ENCODE data around the gene SPATA1. TPM values are rescaled to one million over a fixed set of nuclear protein-coding genes. Genes with fewer than 3 reads are reported as not detected.

Gene SPATA1
- total RNA-seq, 1 experiment from 2014 or later = 0.63 TPM

DNA sequence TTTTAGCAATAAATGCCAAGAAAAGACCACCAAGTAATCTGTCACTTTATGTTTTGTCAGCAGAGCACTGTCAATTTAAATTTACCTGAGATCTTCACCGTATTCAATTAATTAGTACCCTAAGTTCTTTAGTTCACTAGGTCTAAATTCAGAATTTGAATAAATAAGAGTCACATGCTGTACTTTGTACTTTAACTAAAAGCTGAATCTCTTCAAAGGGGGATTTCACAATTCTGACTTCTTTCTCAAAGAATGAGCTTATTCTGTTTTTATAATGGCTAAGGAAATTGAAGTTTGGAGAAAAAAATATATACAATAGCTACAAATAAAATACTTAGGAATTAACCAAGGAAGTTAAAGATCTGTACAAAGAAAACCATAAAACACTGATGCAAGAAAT is 2.3 kb downstream of the SPATA1 start:
- no peak for DNase-seq (ENCODE audit: low read depth)

DNA sequence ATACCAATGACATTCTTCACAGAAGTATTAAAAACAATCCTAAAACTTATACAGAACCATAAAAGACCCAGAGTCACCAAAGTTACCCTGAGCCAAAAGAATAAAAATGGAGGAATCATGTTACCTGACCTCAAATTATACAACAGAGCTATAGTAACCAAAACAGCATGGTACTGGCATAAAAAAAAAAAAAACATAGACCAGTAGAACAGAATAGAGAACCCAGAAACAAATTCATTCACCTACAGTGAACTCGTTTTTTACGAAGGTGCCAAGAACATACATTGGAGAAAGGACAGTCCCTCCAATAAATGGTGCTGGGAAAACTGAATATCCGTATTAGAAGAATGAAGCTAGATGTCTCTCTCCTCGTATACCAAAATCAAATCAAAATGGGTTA is 2.8 kb downstream of the SPATA1 start:
- DNase-seq (ENCODE audit: low read depth) = no peak

DNA sequence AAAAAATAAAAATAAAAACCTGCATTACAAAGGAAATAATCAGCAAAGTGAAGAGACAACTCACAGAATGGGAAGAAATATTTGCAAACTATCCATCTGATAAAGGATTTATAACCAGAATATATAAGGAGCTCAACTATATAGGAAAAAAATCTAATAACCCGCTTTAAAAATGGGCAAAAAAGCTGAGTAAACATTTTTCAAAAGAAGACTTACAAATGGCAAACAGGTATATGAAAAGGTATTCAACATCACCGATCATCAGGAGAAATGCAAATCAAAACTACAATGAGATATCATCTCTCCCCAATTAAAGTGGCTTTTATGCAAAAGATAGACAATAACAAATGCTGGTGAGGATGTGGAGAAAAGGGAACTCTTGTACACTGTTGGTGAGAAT is 4.0 kb downstream of the SPATA1 start:
- no peak for DNase-seq (ENCODE audit: low read depth)

DNA sequence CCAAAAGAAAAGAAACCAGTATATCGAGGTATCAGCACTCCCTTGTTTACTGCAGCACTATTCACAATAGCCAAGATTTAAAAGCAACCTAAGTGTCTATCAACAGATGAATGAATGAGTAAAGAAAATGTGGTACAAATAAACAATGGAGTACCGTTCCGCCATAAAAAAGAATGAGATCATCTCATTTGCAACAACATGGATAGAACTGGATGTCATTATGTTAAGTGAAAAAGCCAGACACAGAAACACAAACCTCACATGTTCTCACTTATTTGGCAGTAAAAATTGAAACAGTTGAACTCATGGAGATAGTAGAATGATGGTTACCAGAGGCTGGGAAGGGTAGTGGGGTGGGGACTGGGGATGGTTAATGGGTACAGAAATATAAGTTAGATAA is 4.5 kb downstream of the SPATA1 start:
- DNase-seq (ENCODE audit: low read depth) = no peak

DNA sequence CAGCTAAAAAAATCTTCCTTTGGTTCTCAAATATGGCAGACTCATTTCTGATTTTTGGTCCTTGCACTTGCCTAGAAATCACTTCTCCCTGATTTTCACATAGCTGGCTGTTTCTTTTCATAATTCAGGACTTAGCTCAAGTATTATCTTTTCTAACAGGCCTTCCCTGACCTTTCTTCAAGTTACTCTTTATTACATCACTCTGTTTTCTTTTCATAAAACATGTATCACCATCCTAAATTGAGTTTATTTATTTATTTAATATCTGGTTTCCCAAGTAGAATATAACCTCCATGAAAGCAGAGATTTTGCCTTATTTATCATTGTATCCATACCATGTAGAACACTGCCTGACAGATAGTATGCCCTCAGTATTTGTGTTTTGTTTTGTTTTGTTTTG is 18.4 kb downstream of the SPATA1 start:
- no peak for DNase-seq (ENCODE audit: low read depth)

DNA sequence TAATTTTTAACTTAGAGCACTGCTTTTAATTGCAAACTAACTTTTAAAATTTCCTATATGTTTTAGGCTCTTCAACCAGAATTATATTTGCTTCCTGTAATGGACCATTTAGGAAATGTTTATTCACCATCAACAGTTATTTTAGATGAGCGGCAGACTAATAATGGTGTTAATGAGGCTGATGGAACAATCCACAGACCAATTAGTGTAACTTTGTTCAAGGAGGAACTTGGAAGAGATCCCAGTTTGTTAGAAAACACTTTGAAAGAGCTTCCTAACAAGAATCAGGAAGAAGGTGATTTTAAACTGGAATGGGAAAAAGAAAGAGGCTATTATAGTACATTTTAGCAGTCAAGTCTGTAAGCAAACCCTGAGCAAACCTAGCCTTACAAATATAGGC is 19.6 kb downstream of the SPATA1 start:
- DNase-seq (ENCODE audit: low read depth) = no peak

DNA sequence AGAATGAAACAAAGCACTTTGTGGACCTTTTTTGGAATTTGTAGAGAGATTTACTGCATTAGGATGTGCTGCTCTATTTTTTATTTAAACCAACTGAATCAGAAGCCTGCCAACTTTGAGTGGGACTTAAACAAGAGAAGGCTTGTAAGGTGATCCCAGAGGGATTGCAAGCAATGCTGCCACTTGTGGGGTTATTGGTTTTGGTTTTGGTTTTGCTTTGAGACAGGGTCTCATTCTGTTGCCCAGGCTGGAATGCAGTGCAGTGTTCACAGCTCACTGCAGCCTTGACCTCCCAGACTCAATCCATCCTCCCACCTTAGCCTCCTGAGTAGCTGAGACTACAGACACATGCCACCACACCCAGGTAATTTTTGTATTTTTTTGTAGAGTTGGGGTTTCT is 32.4 kb downstream of the SPATA1 start:
- no peak for DNase-seq (ENCODE audit: low read depth)

DNA sequence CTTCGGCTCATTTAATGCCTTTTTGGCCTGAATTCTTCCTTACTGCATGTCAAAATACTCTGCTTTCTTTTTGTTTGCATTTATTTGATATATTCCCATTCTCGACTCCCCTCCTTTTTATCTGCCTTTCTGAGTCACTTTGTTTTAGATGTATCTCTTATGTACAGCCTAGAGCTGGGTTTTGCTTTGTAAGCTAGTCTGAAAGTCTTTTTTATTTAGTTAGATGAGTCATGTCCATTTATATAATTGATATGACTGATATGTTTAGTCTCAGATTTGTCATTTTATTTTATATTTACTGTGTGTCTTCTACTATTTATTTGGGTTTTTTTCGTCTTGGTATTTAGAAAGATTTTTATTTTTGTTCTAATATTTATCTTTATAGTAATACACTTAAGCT is 33.8 kb downstream of the SPATA1 start:
- DNase-seq (ENCODE audit: low read depth) = peak; percentile 1

DNA sequence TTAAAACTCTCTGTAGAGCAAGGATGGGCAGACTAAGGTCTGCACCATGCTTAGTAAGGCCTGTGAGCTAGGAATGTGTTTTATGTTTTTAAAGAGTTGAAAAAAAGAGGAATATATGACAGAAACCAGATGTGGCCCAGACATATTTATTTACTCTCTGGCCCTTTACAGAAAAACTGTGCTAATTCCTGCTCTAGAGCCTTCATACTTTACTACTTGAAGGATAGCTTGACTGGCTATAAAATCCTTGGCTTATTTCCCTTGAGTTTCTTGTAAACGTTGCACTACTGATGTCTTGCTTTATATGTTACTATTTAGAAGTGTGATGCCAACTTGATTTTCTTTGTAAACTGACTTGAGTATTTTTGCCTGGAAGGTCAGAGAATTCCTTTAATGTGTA is 34.6 kb downstream of the SPATA1 start:
- no peak for DNase-seq (ENCODE audit: low read depth)

DNA sequence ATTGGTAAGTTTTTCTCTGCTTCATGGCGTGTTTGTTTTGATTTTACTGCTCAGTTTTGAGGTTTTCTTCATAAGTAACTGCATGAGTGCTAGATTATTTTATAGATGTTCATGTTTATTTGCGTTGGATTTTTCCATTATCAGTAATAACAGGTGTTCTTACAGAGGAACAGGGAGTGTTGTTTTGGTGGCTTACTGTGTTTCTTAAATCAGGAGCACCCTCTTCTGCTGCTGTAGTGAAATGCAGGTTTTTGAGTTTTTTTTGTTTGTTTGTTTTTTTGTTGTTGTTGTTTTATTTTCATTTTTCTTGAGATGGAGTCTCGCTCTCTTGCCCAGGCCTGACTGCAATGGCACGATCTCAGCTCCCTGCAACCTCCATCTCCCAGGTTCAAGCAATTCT is 35.5 kb downstream of the SPATA1 start:
- DNase-seq (ENCODE audit: low read depth) = peak; percentile 9

DNA sequence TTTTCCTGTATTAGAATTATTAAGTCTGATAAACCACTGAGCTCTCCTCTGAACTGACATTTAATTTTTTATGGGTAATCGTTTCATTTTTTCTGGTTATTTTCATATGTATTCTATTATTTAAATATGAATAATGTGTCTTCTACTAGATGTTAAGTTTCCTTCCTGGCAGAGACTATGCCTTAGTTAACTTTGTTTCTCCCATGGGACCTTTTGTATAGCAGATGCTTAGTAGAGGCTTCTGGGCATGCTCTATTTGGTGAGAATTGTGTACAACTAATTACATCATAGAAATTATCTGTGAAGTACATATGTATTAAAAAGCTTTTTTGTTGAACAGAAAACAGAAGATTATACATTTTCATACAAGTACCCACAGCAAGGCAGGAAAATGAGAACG is 44.6 kb downstream of the SPATA1 start:
- peak; percentile 12 for DNase-seq (ENCODE audit: low read depth)

DNA sequence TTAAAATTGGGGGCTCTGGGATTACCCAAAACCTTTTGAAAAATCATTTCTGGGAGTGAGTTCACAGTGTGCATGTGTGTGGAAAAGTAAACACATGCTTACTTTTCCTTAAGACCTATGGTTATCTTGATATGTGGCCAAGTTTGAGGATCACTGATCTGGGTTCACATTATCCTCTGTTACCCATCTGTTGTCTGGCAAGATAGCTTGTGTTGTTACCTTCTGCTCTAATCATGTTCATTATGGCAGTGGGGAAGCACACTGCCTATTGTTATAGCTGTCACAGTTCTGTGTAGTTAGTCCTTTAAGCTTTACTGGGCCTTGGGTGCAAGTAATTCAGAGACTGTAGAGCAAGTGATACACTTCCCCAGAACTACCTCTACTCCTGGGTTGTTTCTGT is 63.0 kb downstream of the SPATA1 start:
- no peak for DNase-seq (ENCODE audit: low read depth)

DNA sequence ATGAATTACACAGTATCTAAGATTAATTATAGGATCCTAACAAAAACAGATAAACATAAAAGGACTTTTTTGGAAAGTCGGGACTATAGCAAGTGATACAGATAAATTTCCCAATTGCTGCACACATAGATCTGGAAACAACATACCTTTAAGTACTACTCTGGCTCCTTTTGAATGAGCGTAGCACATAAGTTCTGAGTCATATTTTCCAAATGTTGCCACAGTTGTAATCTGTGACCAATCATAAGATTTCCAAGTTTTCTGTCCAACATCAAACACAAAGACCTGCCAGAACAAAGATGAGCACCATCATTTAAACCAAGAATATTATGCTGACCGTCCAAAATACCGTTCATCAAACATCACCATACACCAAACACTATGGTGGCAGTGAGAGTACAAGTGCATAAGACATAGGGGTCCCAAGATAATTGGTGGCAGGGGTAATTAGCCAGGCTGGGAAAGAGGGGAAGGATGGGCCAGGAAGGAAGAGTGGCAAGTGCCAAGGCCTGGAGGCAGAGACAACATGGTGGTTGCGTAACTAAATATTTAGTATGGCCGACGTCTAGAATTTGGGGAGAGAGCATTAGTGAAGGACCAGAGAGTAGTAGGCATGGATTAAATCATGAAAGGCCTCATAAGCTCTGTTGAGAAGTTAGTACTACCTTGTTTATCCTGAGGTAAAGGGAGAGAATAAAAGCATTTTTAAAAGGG is 64.4 kb downstream of the SPATA1 start:
- DNase-seq (ENCODE audit: low read depth) = peak; percentile 22

DNA sequence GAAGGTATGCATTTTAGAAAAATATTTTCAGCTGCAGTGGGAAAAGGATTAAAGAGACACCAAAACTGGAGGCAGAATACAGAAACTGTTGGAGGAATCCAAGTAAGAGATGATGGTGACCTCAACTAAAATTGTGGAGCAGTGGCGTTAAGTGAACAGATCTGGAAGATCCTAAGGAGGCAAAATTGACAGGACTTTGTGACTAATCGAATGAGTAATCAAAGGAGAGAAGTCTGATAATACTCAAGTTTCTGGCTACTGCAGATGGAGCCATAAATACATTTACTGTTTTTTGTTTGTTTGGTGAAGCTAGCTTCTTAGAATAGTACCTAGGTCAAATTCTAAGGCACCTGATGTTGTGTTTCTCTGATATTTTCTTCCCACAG is 65.0 kb downstream of the SPATA1 start:
- peak; percentile 38 for DNase-seq (ENCODE audit: low read depth)

DNA sequence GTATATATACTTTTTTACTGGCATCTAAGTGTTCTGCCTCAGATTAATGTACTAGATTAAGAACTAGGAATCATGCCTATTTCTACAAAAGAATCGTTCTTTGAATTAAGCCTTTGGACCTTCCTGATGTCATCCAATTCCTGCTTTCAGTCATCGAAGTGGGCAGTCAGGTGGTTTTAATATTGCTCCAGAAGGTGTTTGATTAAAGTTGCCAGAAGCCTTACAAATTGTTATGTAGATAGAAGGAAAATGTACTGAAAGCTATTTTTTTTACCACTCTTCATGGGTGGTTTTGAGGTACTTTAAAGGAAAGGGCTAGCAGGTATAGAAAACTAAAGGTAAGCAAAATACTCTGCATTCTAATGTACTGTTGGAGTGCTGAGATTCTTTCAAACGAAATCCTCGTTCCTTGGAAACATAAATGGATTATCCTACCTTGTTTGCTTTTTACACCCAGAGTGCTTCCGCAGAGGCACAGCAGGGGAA is 67.3 kb downstream of the SPATA1 start:
- DNase-seq (ENCODE audit: low read depth) = no peak

DNA sequence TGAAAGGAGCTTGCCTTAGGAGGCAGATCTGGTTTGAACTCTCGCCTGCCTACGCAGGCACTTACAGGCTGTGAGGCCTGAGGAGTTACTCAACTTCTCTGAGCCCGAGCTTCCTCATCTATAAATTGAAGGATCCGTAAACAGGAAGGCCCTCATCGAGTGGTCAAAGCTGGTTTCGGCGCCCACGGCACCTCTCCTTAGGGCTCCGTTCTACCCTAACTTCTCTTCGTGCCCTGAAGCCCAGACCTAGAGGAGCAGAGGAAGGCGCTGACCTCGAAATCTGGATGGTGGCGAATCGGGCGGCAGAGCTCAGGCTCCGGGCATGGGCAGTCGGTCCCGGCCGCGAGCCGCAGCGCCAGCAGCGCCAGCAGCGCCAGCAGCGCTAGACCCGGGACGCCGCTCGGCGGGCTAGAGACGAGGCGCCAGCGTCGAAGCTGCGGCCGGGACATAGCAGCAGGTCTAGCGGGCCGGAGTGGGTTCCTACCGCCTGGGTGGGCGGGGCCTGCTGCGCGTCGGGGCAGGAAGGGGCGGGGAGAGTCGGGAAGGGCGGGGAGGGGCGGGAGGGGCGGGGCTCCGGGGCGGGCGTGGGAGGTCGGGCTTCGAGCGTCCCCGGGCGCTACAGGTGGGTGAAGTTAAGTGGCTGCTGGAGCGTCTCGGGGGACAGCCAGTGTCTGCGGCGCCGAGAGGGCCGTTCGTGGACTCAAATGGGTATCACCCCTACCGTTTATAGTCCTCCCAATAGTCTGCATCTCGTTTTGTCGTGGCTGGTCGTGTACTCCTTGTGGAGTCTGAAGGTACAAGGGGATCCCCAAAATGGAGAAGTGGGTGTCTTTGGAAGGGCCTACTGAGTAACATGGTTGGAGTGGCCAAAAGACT is 68.0 kb downstream of the SPATA1 start, which contains the start of gene CTBS:
TSS of gene CTBS (minus strand) at position 474 of the 876 bp plus-strand sequence. CDS start at position 449, 25 bp downstream.
- peak; percentile 79 for DNase-seq (ENCODE audit: low read depth)

DNA sequence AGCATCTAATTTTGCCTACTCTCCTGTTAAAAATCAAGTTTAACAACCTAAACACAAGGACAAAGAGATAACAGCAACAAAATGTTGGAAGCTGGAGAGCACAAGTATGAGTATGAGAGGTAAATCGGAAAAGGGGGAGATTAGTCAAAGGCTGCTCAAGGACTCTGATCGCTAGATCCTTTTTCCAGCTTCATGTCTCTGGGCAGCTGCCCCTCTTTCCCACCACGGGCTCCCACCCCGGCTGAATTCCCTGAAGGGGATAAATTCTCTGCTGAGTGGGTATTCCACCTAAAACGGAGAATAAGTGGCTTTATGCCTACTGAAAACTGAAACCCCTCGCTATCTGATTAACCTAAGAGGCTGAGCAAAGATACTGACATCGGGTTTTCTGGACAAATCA is 68.8 kb downstream of the SPATA1 start:
- DNase-seq (ENCODE audit: low read depth) = no peak

DNA sequence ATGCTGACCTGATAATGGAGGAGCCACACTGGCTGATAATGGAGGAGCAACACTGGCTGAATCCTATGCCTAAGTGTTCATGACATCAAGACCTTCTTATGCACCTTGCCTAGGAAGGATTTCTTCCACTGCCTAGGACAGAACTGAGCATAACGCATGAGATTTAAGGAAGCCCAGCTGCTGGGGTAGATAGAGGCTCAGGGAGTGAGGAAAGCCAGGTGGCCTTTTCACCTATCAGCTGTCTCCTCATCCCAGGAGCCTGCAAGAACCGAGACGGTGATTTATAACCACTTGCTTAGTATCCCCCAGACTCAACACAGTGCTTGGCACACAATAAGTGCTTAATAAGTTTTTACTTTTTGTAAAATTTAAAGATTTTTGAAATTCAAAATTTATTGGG is 75.5 kb downstream of the SPATA1 start:
- DNase-seq (ENCODE audit: low read depth) = no peak

DNA sequence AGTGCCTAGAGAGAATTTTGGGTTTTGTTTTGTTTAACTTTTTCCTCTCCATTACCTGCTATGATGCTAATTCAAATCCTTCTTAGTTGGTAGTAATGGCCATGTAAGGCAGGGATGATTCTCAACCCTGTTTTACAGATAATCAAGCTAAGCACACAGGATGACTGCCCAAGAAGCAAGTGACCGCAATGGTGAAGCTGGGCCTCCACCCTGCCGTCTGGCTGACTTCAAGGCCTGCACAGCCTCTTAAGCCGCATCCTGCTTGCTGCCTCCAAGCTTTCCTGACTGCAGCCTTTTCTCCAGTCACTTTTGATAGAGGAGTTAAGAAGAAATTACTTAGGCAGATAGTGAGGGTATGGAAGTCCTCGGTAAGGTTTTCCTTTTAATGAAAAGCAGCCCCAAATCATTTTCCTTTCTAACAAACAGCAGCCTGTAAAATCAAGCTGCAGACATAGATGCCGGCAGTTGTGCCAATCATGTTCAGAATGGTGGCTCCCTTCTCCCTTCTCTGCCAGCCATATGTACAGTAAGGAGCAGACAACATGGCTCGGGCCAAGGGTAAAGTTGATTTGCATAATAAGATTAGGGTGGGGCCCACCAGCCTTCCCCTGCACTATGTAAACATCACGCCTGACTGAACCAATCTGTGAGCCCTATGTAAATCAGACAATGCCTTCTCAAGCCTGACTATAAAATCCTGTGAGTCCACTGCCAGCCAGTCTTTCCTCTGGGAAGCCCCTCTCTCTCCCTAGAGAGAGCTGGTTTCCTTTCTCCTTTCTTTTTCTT is 76.8 kb downstream of the SPATA1 start:
- DNase-seq (ENCODE audit: low read depth) = no peak

DNA sequence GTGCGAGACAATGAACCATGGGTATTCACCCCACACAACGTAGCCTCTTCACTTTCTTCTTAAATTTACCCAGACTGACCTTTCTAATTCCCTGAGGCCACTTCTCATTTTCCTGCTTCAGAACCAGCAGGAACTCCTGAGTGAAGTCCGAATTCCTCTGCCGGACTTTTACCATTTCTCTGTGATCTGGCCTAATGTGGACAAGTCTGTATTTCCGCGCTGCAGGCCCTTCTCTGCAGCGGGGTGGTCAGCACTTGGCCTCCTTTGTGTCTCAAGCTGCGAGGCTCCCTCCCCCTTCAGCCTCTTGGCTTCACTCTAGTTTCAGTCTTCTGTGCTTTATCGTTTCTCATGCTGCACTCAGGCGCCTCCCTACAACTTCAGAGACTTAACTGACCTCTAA is 77.5 kb downstream of the SPATA1 start:
- DNase-seq (ENCODE audit: low read depth) = no peak

DNA sequence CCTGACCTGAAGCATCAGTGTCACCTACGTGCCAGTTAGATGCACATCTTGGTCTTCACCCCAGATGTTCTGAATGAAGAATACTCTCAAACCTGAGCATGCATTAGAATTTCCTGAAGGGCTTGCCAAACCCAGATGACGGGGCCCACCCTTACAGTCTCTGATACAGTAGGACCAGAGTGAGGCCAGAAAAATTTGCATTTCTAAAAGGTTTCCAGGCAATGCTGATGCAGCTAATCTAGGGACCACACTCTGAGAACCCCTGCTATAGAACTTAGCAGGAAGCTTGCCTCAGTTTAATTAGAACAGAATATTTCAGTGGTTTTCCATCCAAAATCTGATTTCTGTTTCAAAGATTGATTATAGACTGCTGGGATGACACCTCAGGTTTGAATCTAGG is 77.9 kb downstream of the SPATA1 start:
- no peak for DNase-seq (ENCODE audit: low read depth)

DNA sequence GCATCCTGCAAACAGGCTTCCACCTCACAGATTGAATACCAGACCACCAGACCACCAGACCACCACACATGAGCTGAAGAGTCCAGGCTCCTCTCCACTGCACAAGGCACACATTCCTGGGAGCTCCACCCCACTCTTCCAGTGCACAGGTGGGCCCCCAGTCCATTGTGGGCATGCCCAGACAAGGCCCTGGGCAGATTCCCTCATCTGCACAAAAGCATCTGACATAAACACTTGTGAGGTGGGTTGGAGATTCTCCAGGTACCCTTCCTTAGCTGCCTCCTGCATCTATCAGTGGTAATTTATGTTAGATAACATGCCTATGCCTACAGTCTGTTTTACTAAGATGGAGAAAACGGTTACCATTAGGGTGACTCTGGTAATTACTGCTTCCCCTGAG is 79.6 kb downstream of the SPATA1 start:
- DNase-seq (ENCODE audit: low read depth) = no peak
